ENCODE results near the gene KCNAB3. TPM values are rescaled to one million over a fixed set of nuclear protein-coding genes. Genes with fewer than 3 reads are reported as not detected.

The KCNAB3 gene
- total and polyA plus RNA-seq, 9 of the 15 experiments (the other 6 are each of a cell fraction or from before 2014, with no cell fraction given): 0.03 to 2.5 (median 1.1) TPM

DNA sequence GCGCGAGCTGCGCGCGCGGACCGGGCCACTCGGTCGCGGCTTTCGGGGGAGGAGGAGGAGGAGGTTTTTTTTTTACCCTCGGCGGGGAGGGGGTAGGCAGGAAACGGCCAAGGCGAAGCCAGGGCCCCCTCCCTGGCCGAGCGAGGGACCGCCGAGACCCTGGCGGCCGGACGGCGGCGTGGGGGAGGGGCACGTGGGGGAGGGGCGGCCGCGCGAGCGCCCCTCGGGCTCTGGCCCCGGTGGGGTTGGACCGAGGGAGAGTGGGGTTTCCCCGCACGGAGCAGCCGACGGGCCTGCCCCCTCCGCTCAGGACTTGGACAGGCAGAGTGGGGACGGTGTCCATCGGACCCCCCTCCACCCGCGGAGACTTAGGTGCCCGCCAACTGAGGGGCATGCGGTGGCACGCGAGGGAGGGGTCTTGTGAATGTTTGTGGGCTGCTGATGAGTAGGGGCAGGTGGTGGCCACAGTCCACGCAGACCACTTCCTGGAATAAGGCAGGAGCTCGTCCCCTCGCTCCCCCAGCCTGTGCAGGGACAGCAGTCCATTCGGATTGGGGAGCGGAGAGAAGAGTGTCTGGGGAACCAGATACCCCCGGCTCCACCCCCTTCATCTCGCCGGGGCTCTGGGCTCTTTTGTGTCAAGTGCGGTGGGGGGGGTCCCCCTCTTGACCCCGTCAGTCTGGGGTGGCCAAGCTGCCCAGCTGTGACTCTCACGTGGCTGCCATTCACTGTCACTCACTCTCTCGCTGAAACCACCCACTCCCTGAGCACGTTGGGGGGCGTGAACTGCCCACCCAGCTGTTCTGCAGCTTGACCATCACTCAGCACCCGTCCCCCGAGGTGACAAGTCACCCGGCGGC, 44.1 kb downstream of the KCNAB3 start (continued):
- TF ChIP-seq, protein P1, sequence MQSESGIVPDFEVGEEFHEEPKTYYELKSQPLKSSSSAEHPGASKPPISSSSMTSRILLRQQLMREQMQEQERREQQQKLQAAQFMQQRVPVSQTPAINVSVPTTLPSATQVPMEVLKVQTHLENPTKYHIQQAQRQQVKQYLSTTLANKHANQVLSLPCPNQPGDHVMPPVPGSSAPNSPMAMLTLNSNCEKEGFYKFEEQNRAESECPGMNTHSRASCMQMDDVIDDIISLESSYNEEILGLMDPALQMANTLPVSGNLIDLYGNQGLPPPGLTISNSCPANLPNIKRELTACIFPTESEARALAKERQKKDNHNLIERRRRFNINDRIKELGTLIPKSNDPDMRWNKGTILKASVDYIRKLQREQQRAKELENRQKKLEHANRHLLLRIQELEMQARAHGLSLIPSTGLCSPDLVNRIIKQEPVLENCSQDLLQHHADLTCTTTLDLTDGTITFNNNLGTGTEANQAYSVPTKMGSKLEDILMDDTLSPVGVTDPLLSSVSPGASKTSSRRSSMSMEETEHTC (IDR thresholded peaks at IDR 0.05): no peak
- no peak for TF ChIP-seq ZNF41 (CRISPR knock-in tag; conservative IDR thresholded peaks at IDR 0.05)
- TF ChIP-seq CBX8 (IDR thresholded peaks at IDR 0.05; ENCODE audit: borderline replicate concordance, extremely low read depth, low read depth, low read length, poor library complexity, severe bottlenecking): no peak
- TF ChIP-seq MEF2A (IDR thresholded peaks at IDR 0.05; ENCODE audit: control insufficient read depth, low read depth, low read length): no peak
- TF ChIP-seq, protein P2, sequence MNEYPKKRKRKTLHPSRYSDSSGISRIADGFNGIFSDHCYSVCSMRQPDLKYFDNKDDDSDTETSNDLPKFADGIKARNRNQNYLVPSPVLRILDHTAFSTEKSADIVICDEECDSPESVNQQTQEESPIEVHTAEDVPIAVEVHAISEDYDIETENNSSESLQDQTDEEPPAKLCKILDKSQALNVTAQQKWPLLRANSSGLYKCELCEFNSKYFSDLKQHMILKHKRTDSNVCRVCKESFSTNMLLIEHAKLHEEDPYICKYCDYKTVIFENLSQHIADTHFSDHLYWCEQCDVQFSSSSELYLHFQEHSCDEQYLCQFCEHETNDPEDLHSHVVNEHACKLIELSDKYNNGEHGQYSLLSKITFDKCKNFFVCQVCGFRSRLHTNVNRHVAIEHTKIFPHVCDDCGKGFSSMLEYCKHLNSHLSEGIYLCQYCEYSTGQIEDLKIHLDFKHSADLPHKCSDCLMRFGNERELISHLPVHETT (CRISPR knock-in tag; conservative IDR thresholded peaks at IDR 0.05 in 1 of 2, IDR thresholded peaks at IDR 0.05 in 1 of 2): no peak; a peak in 2 of 4 replicates
- TF ChIP-seq SRF (CRISPR knock-in tag; IDR thresholded peaks at IDR 0.05): no peak
- TF ChIP-seq CCNT2 (IDR thresholded peaks at IDR 0.05; ENCODE audit: borderline replicate concordance, extremely low read depth, insufficient read length, low read depth, low read length): peak; percentile 50
- TF ChIP-seq, protein P3, sequence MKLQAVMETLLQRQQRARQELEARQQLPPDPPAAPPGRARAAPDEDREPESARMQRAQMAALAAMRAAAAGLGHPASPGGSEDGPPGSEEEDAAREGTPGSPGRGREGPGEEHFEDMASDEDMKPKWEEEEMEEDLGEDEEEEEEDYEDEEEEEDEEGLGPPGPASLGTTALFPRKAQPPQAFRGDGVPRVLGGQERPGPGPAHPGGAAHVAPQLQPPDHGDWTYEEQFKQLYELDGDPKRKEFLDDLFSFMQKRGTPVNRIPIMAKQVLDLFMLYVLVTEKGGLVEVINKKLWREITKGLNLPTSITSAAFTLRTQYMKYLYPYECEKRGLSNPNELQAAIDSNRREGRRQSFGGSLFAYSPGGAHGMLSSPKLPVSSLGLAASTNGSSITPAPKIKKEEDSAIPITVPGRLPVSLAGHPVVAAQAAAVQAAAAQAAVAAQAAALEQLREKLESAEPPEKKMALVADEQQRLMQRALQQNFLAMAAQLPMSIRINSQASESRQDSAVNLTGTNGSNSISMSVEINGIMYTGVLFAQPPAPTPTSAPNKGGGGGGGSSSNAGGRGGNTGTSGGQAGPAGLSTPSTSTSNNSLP (IDR thresholded peaks at IDR 0.05; ENCODE audit: borderline replicate concordance, low read depth, low read length): no peak
- TF ChIP-seq, protein P4, sequence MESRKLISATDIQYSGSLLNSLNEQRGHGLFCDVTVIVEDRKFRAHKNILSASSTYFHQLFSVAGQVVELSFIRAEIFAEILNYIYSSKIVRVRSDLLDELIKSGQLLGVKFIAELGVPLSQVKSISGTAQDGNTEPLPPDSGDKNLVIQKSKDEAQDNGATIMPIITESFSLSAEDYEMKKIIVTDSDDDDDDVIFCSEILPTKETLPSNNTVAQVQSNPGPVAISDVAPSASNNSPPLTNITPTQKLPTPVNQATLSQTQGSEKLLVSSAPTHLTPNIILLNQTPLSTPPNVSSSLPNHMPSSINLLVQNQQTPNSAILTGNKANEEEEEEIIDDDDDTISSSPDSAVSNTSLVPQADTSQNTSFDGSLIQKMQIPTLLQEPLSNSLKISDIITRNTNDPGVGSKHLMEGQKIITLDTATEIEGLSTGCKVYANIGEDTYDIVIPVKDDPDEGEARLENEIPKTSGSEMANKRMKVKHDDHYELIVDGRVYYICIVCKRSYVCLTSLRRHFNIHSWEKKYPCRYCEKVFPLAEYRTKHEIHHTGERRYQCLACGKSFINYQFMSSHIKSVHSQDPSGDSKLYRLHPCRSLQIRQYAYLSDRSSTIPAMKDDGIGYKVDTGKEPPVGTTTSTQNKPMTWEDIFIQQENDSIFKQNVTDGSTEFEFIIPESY (CRISPR knock-in tag; IDR thresholded peaks at IDR 0.05): no peak
- TF ChIP-seq NCOA1 (IDR thresholded peaks at IDR 0.05; ENCODE audit: low read depth): no peak
- no peak for TF ChIP-seq ZNF408 (CRISPR knock-in tag; IDR thresholded peaks at IDR 0.05; ENCODE audit: low read depth)
- TF ChIP-seq, protein P5, sequence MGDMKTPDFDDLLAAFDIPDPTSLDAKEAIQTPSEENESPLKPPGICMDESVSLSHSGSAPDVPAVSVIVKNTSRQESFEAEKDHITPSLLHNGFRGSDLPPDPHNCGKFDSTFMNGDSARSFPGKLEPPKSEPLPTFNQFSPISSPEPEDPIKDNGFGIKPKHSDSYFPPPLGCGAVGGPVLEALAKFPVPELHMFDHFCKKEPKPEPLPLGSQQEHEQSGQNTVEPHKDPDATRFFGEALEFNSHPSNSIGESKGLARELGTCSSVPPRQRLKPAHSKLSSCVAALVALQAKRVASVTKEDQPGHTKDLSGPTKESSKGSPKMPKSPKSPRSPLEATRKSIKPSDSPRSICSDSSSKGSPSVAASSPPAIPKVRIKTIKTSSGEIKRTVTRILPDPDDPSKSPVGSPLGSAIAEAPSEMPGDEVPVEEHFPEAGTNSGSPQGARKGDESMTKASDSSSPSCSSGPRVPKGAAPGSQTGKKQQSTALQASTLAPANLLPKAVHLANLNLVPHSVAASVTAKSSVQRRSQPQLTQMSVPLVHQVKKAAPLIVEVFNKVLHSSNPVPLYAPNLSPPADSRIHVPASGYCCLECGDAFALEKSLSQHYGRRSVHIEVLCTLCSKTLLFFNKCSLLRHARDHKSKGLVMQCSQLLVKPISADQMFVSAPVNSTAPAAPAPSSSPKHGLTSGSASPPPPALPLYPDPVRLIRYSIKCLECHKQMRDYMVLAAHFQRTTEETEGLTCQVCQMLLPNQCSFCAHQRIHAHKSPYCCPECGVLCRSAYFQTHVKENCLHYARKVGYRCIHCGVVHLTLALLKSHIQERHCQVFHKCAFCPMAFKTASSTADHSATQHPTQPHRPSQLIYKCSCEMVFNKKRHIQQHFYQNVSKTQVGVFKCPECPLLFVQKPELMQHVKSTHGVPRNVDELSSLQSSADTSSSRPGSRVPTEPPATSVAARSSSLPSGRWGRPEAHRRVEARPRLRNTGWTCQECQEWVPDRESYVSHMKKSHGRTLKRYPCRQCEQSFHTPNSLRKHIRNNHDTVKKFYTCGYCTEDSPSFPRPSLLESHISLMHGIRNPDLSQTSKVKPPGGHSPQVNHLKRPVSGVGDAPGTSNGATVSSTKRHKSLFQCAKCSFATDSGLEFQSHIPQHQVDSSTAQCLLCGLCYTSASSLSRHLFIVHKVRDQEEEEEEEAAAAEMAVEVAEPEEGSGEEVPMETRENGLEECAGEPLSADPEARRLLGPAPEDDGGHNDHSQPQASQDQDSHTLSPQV (IDR thresholded peaks at IDR 0.05): peak; percentile 36; the same call in 1 of the 2 replicates
- TF ChIP-seq PRPF4 (IDR thresholded peaks at IDR 0.05; ENCODE audit: insufficient read depth, low read depth, low read length, poor library complexity, severe bottlenecking): peak; percentile 96

All from K562 (cell line).